HG03175 (cell line): ENCODE measurements around the gene AK9.

ENCODE experiments used
- ATAC-seq: cut with Tn5 transposase; IDR thresholded peaks from one replicate; pipeline ENCODE4 v1.9.1; 2021; ENCODE audit warnings: mild to moderate bottlenecking, moderate library complexity; ENCODE audit not compliant: unreplicated experiment

The AK9 gene

DNA sequence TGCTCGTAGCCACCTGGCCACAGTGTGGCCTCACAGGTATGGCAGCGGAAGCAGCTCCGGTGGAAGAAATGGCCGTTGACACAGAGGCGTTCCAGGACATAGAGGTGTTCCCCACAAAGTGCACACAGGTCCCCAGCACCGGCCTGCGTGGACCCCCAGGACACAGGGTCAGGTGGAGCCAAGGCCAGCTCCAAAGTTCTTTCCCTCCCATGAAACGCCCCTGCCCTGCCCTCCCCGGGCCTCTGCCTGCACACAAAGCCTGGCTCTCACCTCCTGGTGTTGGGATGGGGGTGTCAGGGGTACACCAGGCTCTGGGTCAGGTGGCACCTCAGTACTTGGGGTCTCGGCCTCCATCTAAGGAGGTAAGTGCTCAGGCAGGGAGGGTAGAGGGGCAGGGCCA lies 243.9 kb downstream of the AK9 start:
- ATAC-seq = no peak

DNA sequence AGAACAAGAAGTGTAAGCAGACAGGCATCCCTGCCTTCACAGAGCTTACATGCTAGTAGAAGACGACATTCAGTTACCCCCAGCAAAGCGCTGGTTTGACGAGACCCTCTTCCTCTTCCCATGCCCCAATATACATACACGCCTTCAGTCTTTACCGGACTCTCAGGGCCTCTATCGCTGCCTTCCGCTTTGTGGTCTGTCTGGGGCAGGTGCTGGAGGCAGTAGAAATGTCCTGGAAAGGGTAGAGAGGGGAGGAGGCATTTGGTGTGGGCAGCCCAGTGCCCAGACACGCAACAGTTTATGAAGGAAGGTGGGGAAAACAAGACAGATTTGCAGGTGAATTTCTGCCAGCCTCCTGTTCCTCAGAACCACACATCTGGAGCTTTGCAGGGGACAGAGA lies 244.5 kb downstream of the AK9 start:
- no peak for ATAC-seq

DNA sequence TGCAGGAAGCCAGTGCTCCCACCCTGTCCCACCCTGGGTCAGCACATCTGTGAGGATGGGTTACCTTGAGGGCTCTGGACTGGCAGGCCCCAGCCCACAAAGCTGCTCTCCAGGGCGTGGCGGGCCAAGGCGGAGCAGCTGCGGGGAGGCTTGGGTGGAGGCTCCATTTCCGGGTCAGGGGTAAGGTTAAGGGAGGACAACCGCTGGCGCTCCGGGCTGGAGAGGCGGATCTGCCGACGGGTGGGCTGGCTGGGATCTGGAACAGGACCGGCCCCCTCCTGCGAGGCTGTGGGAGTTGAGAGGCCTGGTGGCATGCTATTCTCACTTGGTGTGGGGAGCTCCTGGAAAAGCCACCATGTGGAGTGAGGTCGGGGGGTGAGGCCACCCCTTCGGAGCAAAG lies 244.9 kb downstream of the AK9 start:
- ATAC-seq = no peak

DNA sequence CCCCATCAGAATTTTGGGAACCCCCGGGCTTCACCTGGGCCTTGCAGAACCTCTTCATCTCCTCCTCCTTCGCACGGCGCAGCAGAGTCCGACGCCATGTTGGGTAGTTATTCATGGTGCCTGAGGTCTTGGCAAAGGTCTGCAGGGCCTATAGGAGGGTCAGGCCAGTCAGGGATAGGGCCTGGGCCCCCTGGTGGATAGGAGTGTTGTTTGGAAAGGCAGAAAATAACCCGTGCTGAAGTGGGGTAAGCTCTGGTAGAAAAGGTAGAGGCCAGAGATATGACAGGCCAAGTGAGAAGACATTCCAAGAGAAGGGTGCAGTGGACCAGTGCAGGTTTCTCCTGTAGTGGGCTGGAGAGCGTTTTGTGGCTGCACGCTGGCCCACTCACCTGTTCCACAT lies 245.6 kb downstream of the AK9 start:
- ATAC-seq = no peak

DNA sequence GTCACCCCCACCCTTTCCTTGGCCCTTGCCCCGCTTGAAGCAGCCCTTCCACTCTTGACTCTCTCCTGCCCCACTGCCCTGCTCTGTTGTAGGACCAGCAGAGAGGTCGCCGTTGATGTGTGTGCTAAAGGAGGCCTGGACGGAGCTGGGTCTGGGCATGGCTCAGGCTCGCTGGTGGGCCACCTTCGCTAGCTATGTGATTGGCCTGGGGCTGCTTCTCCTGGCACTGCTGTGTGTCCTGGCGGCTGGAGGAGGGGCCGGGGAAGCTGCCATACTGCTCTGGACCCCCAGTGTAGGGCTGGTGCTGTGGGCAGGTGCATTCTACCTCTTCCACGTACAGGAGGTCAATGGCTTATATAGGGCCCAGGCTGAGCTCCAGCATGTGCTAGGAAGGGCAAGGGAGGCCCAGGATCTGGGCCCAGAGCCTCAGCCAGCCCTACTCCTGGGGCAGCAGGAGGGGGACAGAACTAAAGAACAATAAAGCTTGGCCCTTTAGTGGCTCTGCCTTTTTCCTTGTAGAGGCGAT lies 247.5 kb downstream of the AK9 start:
- no peak for ATAC-seq
